Nephron progenitor cell (in vitro differentiated cells): ENCODE results near the gene PPP1CA.

Source experiments
- DNase-seq: peaks from one replicate; pipeline ENCODE4 v3.0.0; 2021
- H3K27ac Mint-ChIP-seq: 2 replicates; pipeline ENCODE4 v1.8.0; 2021; ENCODE audit warnings: mild to moderate bottlenecking, moderate library complexity, mixed read lengths
- H3K27me3 Mint-ChIP-seq: 2 replicates; pipeline ENCODE4 v1.8.0; 2021; ENCODE audit warnings: mild to moderate bottlenecking, low read depth, mixed read lengths; ENCODE audit not compliant: poor library complexity
- H3K36me3 Mint-ChIP-seq: 2 replicates; pipeline ENCODE4 v1.8.0; 2021; ENCODE audit warnings: low read depth, mixed read lengths
- H3K4me1 Mint-ChIP-seq: 2 replicates; pipeline ENCODE4 v1.8.0; 2021; ENCODE audit warnings: mixed read lengths
- H3K4me3 Mint-ChIP-seq: 2 replicates; pipeline ENCODE4 v1.8.0; 2021; ENCODE audit warnings: mild to moderate bottlenecking, moderate library complexity, mixed read lengths
- H3K9me3 Mint-ChIP-seq: 2 replicates; pipeline ENCODE4 v1.8.0; 2021; ENCODE audit warnings: mild to moderate bottlenecking, moderate library complexity, mixed read lengths
- CTCF ChIP-seq: fragments of 200-600 bp; sonication (generic); IDR thresholded peaks from 2 replicates; pipeline ENCODE4 v1.5.0; 2021; ENCODE audit warnings: antibody characterized with exemption

Gene PPP1CA

GRCh38 chr11:67382276-67383136 is 19.2 kb downstream of the PPP1CA start:
- DNase-seq = peak; percentile 84
- peaks cover 29% of the 10 kb centered on the region for H3K27me3 Mint-ChIP-seq
- no peak overlapping the region for H3K27ac Mint-ChIP-seq
- H3K4me1 Mint-ChIP-seq = peaks cover 33% of the 10 kb centered on the region
- H3K4me3 Mint-ChIP-seq = no peak overlapping the region
- H3K36me3 Mint-ChIP-seq = no peaks in the 10 kb centered on the region
- H3K9me3 Mint-ChIP-seq = no peaks in the 10 kb centered on the region
- TF ChIP-seq CTCF = peak; percentile 98

- peaks cover 29% of the 10 kb centered on the region for H3K27me3 Mint-ChIP-seq
- no peak overlapping the region for H3K27ac Mint-ChIP-seq
- H3K36me3 Mint-ChIP-seq = no peaks in the 10 kb centered on the region
These were observed 20.2 kb downstream of the PPP1CA start for GRCh38 chr11:67381244-67381972.

GRCh38 chr11:67379061-67380058 is 22.3 kb downstream of the PPP1CA start:
- Mint-ChIP-seq H3K4me3 (no peak overlapping the region), H3K36me3 (no peaks in the 10 kb centered on the region), H3K27ac (no peak overlapping the region), H3K4me1 (peaks cover 54% of the 10 kb centered on the region), H3K27me3 (peaks cover 11% of the 10 kb centered on the region), H3K9me3 (no peaks in the 10 kb centered on the region)
- no peak for DNase-seq
- TF ChIP-seq CTCF = no peak

More at GRCh38 chr11:67381244-67381972, 20.2 kb downstream of the PPP1CA start:
- TF ChIP-seq CTCF = no peak
- peaks cover 34% of the 10 kb centered on the region for H3K4me1 Mint-ChIP-seq
- no peak for DNase-seq
- no peaks in the 10 kb centered on the region for H3K9me3 Mint-ChIP-seq
- no peak overlapping the region for H3K4me3 Mint-ChIP-seq

GRCh38 chr11:67378544-67378943 is 23.1 kb downstream of the PPP1CA start:
- H3K4me1 Mint-ChIP-seq = peaks cover 61% of the 10 kb centered on the region
- H3K9me3 Mint-ChIP-seq = no peaks in the 10 kb centered on the region
- H3K36me3 Mint-ChIP-seq = no peaks in the 10 kb centered on the region
- no peak for DNase-seq
- no peak for TF ChIP-seq CTCF
- no peak overlapping the region for H3K27ac Mint-ChIP-seq
- peak overlapping the region; percentile 50 for H3K4me3 Mint-ChIP-seq
- H3K27me3 Mint-ChIP-seq = peaks cover 9% of the 10 kb centered on the region

GRCh38 chr11:67376873-67377808 is 24.5 kb downstream of the PPP1CA start:
- H3K27ac Mint-ChIP-seq = no peak overlapping the region

More at GRCh38 chr11:67376873-67377808, 24.5 kb downstream of the PPP1CA start:
- Mint-ChIP-seq H3K4me3 (peak overlapping the region; percentile 63), H3K4me1 (peaks cover 56% of the 10 kb centered on the region), H3K9me3 (no peaks in the 10 kb centered on the region), H3K36me3 (no peaks in the 10 kb centered on the region), H3K27me3 (peaks cover 6% of the 10 kb centered on the region)
- TF ChIP-seq CTCF = no peak
- no peak for DNase-seq
